OCI-LY1 (cell line): ENCODE data around the gene PDE11A.

Experiments used
- H2AFZ ChIP-seq: fragments of 200-600 bp; sonication (generic), shearing (Covaris generic); 2 replicates; pipeline ENCODE4 v1.6.0; 2014; ENCODE audit warnings: antibody characterized with exemption, mild to moderate bottlenecking, low read length
- H3F3A ChIP-seq: fragments of 200-600 bp; sonication (generic), shearing (Covaris generic); 2 replicates; pipeline ENCODE4 v1.6.0; 2014; ENCODE audit warnings: mild to moderate bottlenecking, antibody characterized with exemption, low read length, moderate library complexity; ENCODE audit not compliant: insufficient read depth
- H3K27ac ChIP-seq: fragments of 200-600 bp; sonication (generic); 2 replicates; pipeline ENCODE4 v1.5.1; 2014; ENCODE audit warnings: low read length, mixed run types, mild to moderate bottlenecking, low read depth; ENCODE audit not compliant: poor library complexity, severe bottlenecking
- H3K27me3 ChIP-seq: fragments of 200-600 bp; sonication (generic); 2 replicates; pipeline ENCODE4 v1.6.0; 2014; ENCODE audit warnings: antibody characterized with exemption, mild to moderate bottlenecking, low read length, moderate library complexity; ENCODE audit not compliant: insufficient read depth
- H3K36me3 ChIP-seq: fragments of 200-600 bp; sonication (generic); 2 replicates; pipeline ENCODE4 v1.6.1; 2014; ENCODE audit warnings: mild to moderate bottlenecking, antibody characterized with exemption, low read length, moderate library complexity, mixed read lengths; ENCODE audit not compliant: insufficient read depth
- H3K4me1 ChIP-seq: fragments of 200-600 bp; sonication (generic); 2 replicates; pipeline ENCODE4 v1.5.1; 2014; ENCODE audit warnings: mild to moderate bottlenecking, low read length, moderate library complexity; ENCODE audit not compliant: insufficient read depth, severe bottlenecking
- H3K4me2 ChIP-seq: fragments of 200-600 bp; sonication (generic), shearing (Covaris generic); 2 replicates; pipeline ENCODE4 v1.6.1; 2014; ENCODE audit warnings: low read length
- H3K4me3 ChIP-seq: fragments of 200-600 bp; sonication (generic); 2 replicates; pipeline ENCODE4 v1.5.1; 2014; ENCODE audit warnings: low read length, low read depth, mild to moderate bottlenecking, mixed read lengths; ENCODE audit not compliant: poor library complexity, severe bottlenecking
- H3K79me2 ChIP-seq: fragments of 200-600 bp; shearing (Covaris generic); 2 replicates; pipeline ENCODE4 v1.6.1; 2016; ENCODE audit warnings: mixed run types, low read length, mixed read lengths; ENCODE audit not compliant: insufficient read depth
- H3K9ac ChIP-seq: fragments of 200-600 bp; sonication (generic), shearing (Covaris generic); 2 replicates; pipeline ENCODE4 v1.6.1; 2014; ENCODE audit warnings: mild to moderate bottlenecking, low read length, mixed read lengths
- H3K9me2 ChIP-seq: fragments of 200-600 bp; sonication (generic), shearing (Covaris generic); 2 replicates; pipeline ENCODE4 v1.6.1; 2014; ENCODE audit warnings: low read depth, mild to moderate bottlenecking, low read length, mixed read lengths
- H3K9me3 ChIP-seq: fragments of 200-600 bp; shearing (Covaris generic); 2 replicates; pipeline ENCODE4 v1.6.1; 2014; ENCODE audit warnings: low read length, mixed read lengths
- H4K20me1 ChIP-seq: fragments of 200-600 bp; sonication (generic), shearing (Covaris generic); 2 replicates; pipeline ENCODE4 v1.6.0; 2016; ENCODE audit warnings: mild to moderate bottlenecking, low read length; ENCODE audit not compliant: insufficient read depth
- EZH2 ChIP-seq: fragments of 200-600 bp; sonication (generic), shearing (Covaris generic); IDR thresholded peaks from 2 replicates; pipeline ENCODE4 v1.8.0; 2017; ENCODE audit warnings: borderline replicate concordance, mixed run types, mild to moderate bottlenecking, antibody characterized with exemption, low read length, moderate library complexity, mixed read lengths
- TF ChIP-seq, protein P1 (sequence below): fragments of 200-600 bp; sonication (generic), shearing (Covaris generic); IDR thresholded peaks from 2 replicates; pipeline ENCODE4 v1.5.1; 2017; ENCODE audit warnings: mild to moderate bottlenecking, antibody characterized with exemption, low read length, moderate library complexity, mixed read lengths

The PDE11A gene

DNA sequence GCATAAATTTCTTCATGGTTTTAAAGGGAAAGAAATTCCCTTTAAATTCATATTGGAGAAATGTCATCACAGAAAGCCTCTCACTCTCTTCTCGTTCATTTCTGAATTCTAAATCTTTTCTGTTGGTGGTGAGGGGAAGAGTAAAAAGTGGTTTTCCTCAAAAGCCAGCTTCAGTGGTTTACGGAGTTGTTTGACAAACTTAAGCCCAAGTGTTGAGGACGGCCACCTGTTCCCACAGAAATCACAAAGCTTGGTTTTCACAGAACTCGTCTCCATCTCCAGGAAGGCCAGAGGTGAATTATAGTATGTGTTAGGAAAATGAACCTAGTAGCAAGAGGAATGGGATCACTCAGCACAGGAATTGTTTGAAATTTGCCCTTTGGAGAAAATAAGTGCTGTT, 316.2 kb downstream of the PDE11A start:
- Histone ChIP-seq H3K27ac (no peak overlapping the region), H3K4me1 (no peaks in the 10 kb centered on the region), H3K9me3 (no peaks in the 10 kb centered on the region), H3K9me2 (no peaks in the 10 kb centered on the region), H3K4me2 (no peak overlapping the region), H3K27me3 (no peaks in the 10 kb centered on the region), H4K20me1 (no peaks in the 10 kb centered on the region), H3K4me3 (no peak overlapping the region), H3K36me3 (no peaks in the 10 kb centered on the region), H3F3A (no peaks in the 10 kb centered on the region), H2AFZ (no peak overlapping the region), H3K9ac (no peak overlapping the region), H3K79me2 (no peaks in the 10 kb centered on the region)
- TF ChIP-seq, protein P1, sequence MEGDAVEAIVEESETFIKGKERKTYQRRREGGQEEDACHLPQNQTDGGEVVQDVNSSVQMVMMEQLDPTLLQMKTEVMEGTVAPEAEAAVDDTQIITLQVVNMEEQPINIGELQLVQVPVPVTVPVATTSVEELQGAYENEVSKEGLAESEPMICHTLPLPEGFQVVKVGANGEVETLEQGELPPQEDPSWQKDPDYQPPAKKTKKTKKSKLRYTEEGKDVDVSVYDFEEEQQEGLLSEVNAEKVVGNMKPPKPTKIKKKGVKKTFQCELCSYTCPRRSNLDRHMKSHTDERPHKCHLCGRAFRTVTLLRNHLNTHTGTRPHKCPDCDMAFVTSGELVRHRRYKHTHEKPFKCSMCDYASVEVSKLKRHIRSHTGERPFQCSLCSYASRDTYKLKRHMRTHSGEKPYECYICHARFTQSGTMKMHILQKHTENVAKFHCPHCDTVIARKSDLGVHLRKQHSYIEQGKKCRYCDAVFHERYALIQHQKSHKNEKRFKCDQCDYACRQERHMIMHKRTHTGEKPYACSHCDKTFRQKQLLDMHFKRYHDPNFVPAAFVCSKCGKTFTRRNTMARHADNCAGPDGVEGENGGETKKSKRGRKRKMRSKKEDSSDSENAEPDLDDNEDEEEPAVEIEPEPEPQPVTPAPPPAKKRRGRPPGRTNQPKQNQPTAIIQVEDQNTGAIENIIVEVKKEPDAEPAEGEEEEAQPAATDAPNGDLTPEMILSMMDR = no peak
- TF ChIP-seq EZH2 = no peak

DNA sequence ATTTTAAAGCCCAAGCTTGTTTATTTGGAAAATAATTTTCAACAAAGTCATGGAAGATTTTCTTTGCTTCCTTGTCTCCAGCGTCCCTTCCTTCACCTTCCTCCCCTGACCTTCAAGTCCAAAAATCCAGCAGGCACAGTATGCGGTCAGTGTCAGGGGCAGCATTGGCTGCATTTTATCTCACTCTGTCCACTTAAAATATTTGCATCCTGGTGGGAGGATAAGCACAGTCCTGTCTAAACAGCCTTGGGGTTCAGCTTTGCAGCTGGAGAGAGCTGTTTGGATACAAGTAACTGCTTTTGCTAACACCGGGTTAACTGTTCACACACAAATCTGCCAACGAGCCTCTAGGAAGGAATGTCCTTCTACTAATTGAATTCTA, 318.1 kb downstream of the PDE11A start:
- no peak overlapping the region for H3K4me3 ChIP-seq
- H3K36me3 ChIP-seq = no peaks in the 10 kb centered on the region
- no peaks in the 10 kb centered on the region for H3K4me1 ChIP-seq
- H3K9me2 ChIP-seq = no peaks in the 10 kb centered on the region
- H3K27ac ChIP-seq = no peak overlapping the region
- no peak overlapping the region for H3K9ac ChIP-seq
- no peaks in the 10 kb centered on the region for H4K20me1 ChIP-seq
- TF ChIP-seq EZH2 = no peak
- TF ChIP-seq, protein P1 = no peak
- no peak overlapping the region for H2AFZ ChIP-seq
- H3K27me3 ChIP-seq = no peaks in the 10 kb centered on the region
- no peaks in the 10 kb centered on the region for H3F3A ChIP-seq
- H3K4me2 ChIP-seq = no peak overlapping the region
- H3K79me2 ChIP-seq = no peaks in the 10 kb centered on the region
- H3K9me3 ChIP-seq = no peaks in the 10 kb centered on the region

DNA sequence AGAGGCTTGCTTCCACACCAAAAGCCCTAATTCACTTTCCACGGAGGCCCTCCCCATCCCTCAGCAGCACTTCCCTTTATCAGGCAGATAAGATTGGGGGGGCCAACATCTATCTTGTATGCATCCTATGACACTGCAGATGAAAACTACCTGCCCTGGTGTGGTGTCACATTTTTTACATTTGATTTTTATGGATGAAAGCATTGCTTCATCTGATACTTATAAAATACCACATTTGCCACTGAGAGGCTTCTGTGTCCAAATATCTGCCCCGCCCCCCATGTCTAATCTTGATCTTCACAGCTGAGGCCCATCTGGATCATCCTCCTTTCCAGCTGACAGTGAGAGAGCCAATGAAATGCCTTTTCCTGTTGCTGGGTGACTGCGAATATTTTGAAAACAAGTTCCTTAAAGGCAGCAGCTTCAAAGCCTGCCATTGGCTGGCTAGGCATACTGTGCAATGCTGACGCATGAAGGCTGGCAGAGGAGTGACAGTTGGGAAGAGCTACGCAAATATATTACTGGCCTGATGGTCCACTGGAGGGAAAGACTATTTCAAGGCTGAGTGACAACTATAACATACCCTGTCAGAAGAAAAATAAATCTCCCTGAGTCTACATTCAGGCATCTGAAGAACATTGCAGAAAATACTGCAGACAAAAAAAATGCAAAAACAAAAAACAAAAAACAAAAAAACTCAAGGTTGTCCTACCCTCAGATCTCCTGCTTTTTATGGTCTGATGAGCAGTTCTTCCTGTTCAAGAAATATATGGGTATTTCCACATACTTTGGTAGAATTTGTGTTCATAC, 318.7 kb downstream of the PDE11A start:
- Histone ChIP-seq H2AFZ (no peak overlapping the region), H3K79me2 (no peaks in the 10 kb centered on the region), H3K36me3 (no peaks in the 10 kb centered on the region), H3K27ac (no peak overlapping the region), H3K9me3 (no peaks in the 10 kb centered on the region), H3K4me3 (no peak overlapping the region), H3K4me2 (no peak overlapping the region), H3K9ac (no peak overlapping the region), H3F3A (no peaks in the 10 kb centered on the region), H3K27me3 (no peaks in the 10 kb centered on the region), H3K4me1 (no peaks in the 10 kb centered on the region), H4K20me1 (no peaks in the 10 kb centered on the region), H3K9me2 (no peaks in the 10 kb centered on the region)
- no peak for TF ChIP-seq EZH2
- TF ChIP-seq, protein P1 = no peak
